SH-SY5Y (cell line): ENCODE results near the gene STRA6.

Experiments used
- GATA2 ChIP-seq: IDR thresholded peaks from 2 replicates; pipeline ENCODE4 v1.6.1; 2011; ENCODE audit warnings: mild to moderate bottlenecking, low read depth, low read length
- GATA3 ChIP-seq: IDR thresholded peaks from 2 replicates; pipeline ENCODE4 v1.6.1; 2011; ENCODE audit warnings: low read depth, mild to moderate bottlenecking, low read length, moderate library complexity

DNA sequence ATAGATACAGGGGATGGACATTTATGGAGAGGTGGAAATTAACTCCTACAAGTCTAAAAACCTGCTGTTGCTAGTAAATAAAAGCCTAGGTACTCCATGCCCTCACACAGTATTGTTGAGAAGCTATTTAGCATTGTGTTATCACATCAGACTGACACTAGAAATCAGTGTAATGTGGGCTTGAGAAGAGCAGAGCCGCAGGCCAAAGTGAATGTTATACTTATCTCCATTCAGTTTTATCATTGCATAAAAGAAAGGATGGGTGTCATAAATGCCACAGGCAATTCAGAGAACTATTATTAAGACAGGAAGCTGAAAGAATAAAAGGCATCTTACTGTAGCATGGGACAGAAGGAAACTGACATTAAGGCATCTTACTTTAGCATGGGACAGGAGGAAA is 42.8 kb downstream of the STRA6 start:
- TF ChIP-seq GATA2 (peak; percentile 60; the same call in 1 of the 2 replicates), GATA3 (peak; percentile 66)
